ENCODE measurements around the gene PTGER2. TPM values are rescaled to one million over a fixed set of nuclear protein-coding genes. Genes with fewer than 3 reads are reported as not detected.

PTGER2 gene
- total and polyA plus RNA-seq, 9 donors, result 0.64 to 3.4 (median 1.3) TPM

- Histone ChIP-seq H3K36me3 (ENCODE audit: control insufficient read depth, insufficient read depth, low read length) (no peaks in the 10 kb centered on the region), H3K27me3 (ENCODE audit: control insufficient read depth, insufficient read depth, low read length) (no peaks in the 10 kb centered on the region), H3K9me3 (replicated peaks; ENCODE audit: control insufficient read depth, low read depth, low read length) (no peaks in the 10 kb centered on the region), H3K27ac (ENCODE audit: low read length) (no peak overlapping the region), H3K4me3 (ENCODE audit: low read length) (no peak overlapping the region), H3K4me1 (ENCODE audit: control insufficient read depth, insufficient read depth, low read length) (peaks cover 3% of the 10 kb centered on the region)
- DNase-seq, result no peak
- 54% methylated on average over 5 of the region's 8 CpGs for WGBS (ENCODE audit: insufficient coverage)
Observed at GRCh38 chr14:52333823-52334657, 19.9 kb downstream of the PTGER2 start.

DNA sequence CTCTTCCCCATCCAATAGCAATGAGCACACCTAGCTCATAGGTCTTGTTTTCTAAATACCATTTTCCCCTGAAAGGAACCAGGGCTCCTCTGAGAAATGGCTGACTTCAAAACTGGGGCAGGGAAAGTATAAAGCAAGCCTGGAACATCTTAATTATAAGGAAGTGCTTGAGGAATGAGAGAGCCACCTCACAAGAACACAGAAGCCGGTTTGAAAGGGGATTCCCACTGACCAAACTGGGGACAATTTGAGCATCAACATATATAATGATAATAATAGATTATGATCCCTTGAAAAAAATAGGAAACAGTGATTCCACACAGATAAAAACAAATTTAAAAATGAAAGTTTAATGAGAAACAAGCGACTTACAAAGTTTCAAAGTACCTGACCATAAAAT lies 22.1 kb downstream of the PTGER2 start:
- Histone ChIP-seq H3K27ac (ENCODE audit: low read length) (no peak overlapping the region), H3K9me3 (replicated peaks; ENCODE audit: control insufficient read depth, low read depth, low read length) (no peaks in the 10 kb centered on the region)
- WGBS (ENCODE audit: insufficient coverage), result no CpG with 5 or more reads among the region's 2 CpGs

GRCh38 chr14:52338051-52338681 lies 24.1 kb downstream of the PTGER2 start:
- Histone ChIP-seq H3K27me3 (ENCODE audit: control insufficient read depth, insufficient read depth, low read length) (no peaks in the 10 kb centered on the region), H3K36me3 (ENCODE audit: control insufficient read depth, insufficient read depth, low read length) (no peaks in the 10 kb centered on the region), H3K9me3 (replicated peaks; ENCODE audit: control insufficient read depth, low read depth, low read length) (no peaks in the 10 kb centered on the region), H3K4me3 (ENCODE audit: low read length) (no peak overlapping the region), H3K27ac (ENCODE audit: low read length) (no peak overlapping the region), H3K4me1 (ENCODE audit: control insufficient read depth, insufficient read depth, low read length) (peaks cover 6% of the 10 kb centered on the region)
- WGBS (ENCODE audit: insufficient coverage), result no CpG with 5 or more reads among the region's 1 CpG
- peak; percentile 52 for DNase-seq

More for the DNA sequence above, 22.1 kb downstream of the PTGER2 start:
- DNase-seq, result no peak
- H3K4me3 ChIP-seq (ENCODE audit: low read length), result no peak overlapping the region
- H3K27me3 ChIP-seq (ENCODE audit: control insufficient read depth, insufficient read depth, low read length), result no peaks in the 10 kb centered on the region
- no peaks in the 10 kb centered on the region for H3K36me3 ChIP-seq (ENCODE audit: control insufficient read depth, insufficient read depth, low read length)
- peaks cover 3% of the 10 kb centered on the region for H3K4me1 ChIP-seq (ENCODE audit: control insufficient read depth, insufficient read depth, low read length)

DNA sequence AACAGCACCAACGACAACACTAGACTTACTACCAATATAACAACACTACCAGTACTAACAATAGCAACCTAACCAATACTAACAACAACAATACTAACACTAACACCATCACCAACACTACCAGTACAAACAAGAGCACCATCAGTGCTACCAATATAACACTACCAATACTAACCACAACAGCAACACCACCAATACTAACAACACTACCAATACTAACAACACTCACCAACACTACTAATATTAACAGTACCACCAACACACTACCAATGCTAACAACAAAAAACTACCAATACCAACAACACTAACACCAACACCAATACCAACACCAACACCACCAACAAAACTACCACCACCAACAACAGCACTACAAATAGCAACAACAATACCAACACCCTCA lies 25.1 kb downstream of the PTGER2 start:
- no peaks in the 10 kb centered on the region for H3K27me3 ChIP-seq (ENCODE audit: control insufficient read depth, insufficient read depth, low read length)
- no peak overlapping the region for H3K27ac ChIP-seq (ENCODE audit: low read length)
- no peak for DNase-seq
- H3K36me3 ChIP-seq (ENCODE audit: control insufficient read depth, insufficient read depth, low read length), result no peaks in the 10 kb centered on the region
- H3K4me1 ChIP-seq (ENCODE audit: control insufficient read depth, insufficient read depth, low read length), result peaks cover 3% of the 10 kb centered on the region
- no peaks in the 10 kb centered on the region for H3K9me3 ChIP-seq (replicated peaks; ENCODE audit: control insufficient read depth, low read depth, low read length)
- no CpG with 5 or more reads among the region's 1 CpG for WGBS (ENCODE audit: insufficient coverage)
- H3K4me3 ChIP-seq (ENCODE audit: low read length), result no peak overlapping the region

DNA sequence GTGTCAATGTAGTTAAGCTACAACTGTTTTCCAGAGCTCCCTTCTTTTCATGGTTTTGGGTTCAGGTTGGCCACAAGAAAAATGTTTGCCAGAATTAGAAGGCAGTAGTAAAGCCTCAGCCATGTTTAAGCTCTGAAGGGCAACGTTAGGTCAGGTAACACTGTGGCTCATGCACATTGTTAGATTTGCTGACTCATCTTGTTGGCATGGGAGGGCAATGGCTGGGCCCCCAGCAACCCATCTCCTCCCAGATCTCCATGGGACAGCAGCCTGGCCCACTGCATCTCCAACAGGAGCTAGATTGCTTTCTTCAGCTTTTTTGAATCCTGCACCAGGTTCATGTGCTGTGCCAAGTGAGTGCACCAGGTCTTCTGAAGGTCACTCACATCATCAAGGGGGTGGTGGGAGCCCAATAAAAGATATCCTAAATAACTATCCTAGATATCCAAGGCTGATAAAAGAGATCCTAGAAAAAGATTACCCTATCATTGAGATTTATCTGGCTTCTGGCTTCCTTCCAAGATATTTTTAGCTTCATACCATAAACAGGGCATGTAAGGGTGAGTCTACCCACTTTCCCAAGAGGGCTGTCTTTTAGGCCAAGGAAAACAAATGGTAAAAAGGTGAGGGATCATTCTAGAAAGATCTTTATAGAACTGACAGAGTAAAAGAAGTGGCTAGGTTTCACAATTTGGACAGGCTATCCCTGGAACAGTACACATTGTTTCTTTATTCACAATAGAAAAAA lies 28.9 kb downstream of the PTGER2 start:
- Histone ChIP-seq H3K9me3 (replicated peaks; ENCODE audit: control insufficient read depth, low read depth, low read length) (no peaks in the 10 kb centered on the region), H3K4me3 (ENCODE audit: low read length) (no peak overlapping the region), H3K36me3 (ENCODE audit: control insufficient read depth, insufficient read depth, low read length) (no peaks in the 10 kb centered on the region), H3K27ac (ENCODE audit: low read length) (no peak overlapping the region), H3K27me3 (ENCODE audit: control insufficient read depth, insufficient read depth, low read length) (no peaks in the 10 kb centered on the region), H3K4me1 (ENCODE audit: control insufficient read depth, insufficient read depth, low read length) (peaks cover 3% of the 10 kb centered on the region)
- no peak for DNase-seq
- 62% methylated on average over 1 of the region's 1 CpG for WGBS (ENCODE audit: insufficient coverage)

GRCh38 chr14:52346778-52347177 lies 32.7 kb downstream of the PTGER2 start:
- Histone ChIP-seq H3K9me3 (replicated peaks; ENCODE audit: control insufficient read depth, low read depth, low read length) (peaks cover 6% of the 10 kb centered on the region), H3K27ac (ENCODE audit: low read length) (no peak overlapping the region), H3K4me3 (ENCODE audit: low read length) (no peak overlapping the region), H3K4me1 (ENCODE audit: control insufficient read depth, insufficient read depth, low read length) (peaks cover 16% of the 10 kb centered on the region), H3K36me3 (ENCODE audit: control insufficient read depth, insufficient read depth, low read length) (no peaks in the 10 kb centered on the region), H3K27me3 (ENCODE audit: control insufficient read depth, insufficient read depth, low read length) (no peaks in the 10 kb centered on the region)
- 40% methylated on average over 1 of the region's 4 CpGs for WGBS (ENCODE audit: insufficient coverage)
- no peak for DNase-seq

- 17% methylated on average over 1 of the region's 5 CpGs for WGBS (ENCODE audit: insufficient coverage)
- Histone ChIP-seq H3K36me3 (ENCODE audit: control insufficient read depth, insufficient read depth, low read length) (no peaks in the 10 kb centered on the region), H3K4me3 (ENCODE audit: low read length) (no peak overlapping the region), H3K4me1 (ENCODE audit: control insufficient read depth, insufficient read depth, low read length) (peaks cover 13% of the 10 kb centered on the region), H3K27ac (ENCODE audit: low read length) (peak overlapping the region; percentile 45), H3K27me3 (ENCODE audit: control insufficient read depth, insufficient read depth, low read length) (no peaks in the 10 kb centered on the region), H3K9me3 (replicated peaks; ENCODE audit: control insufficient read depth, low read depth, low read length) (peaks cover 6% of the 10 kb centered on the region)
- peak; percentile 53 for DNase-seq
Observed at GRCh38 chr14:52348279-52348678, 34.2 kb downstream of the PTGER2 start.

DNA sequence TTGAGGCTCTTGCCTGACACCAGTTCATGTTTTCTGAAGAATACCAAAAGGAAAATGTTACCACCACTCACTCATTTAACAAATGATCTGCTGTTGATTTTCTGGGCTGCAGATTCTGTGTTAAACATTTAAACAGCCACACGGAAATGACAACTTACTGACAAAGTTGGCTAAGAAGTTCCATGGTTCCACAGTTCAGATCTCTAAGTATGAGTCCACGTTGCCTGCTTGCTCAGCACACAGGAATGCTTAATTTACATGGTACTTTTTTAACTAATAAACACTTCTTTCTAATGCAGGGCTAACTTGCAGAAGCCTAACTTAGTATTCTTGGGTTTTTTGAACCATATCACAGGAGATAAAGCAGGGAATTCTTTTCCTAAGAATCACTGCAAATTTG lies 34.7 kb downstream of the PTGER2 start:
- WGBS (ENCODE audit: insufficient coverage), result no CpG with 5 or more reads among the region's 2 CpGs
- no peak overlapping the region for H3K4me3 ChIP-seq (ENCODE audit: low read length)
- H3K27ac ChIP-seq (ENCODE audit: low read length), result peak overlapping the region; percentile 62
- no peaks in the 10 kb centered on the region for H3K27me3 ChIP-seq (ENCODE audit: control insufficient read depth, insufficient read depth, low read length)
- DNase-seq, result peak; percentile 85
- H3K4me1 ChIP-seq (ENCODE audit: control insufficient read depth, insufficient read depth, low read length), result peaks cover 13% of the 10 kb centered on the region
- H3K9me3 ChIP-seq (replicated peaks; ENCODE audit: control insufficient read depth, low read depth, low read length), result peaks cover 6% of the 10 kb centered on the region
- H3K36me3 ChIP-seq (ENCODE audit: control insufficient read depth, insufficient read depth, low read length), result no peaks in the 10 kb centered on the region

- no CpG with 5 or more reads among the region's 2 CpGs for WGBS (ENCODE audit: insufficient coverage)
- peak overlapping the region; percentile 45 for H3K27ac ChIP-seq (ENCODE audit: low read length)
- no peak overlapping the region for H3K4me3 ChIP-seq (ENCODE audit: low read length)
- H3K9me3 ChIP-seq (replicated peaks; ENCODE audit: control insufficient read depth, low read depth, low read length), result peaks cover 6% of the 10 kb centered on the region
- no peak for DNase-seq
- H3K27me3 ChIP-seq (ENCODE audit: control insufficient read depth, insufficient read depth, low read length), result no peaks in the 10 kb centered on the region
- no peaks in the 10 kb centered on the region for H3K36me3 ChIP-seq (ENCODE audit: control insufficient read depth, insufficient read depth, low read length)
- H3K4me1 ChIP-seq (ENCODE audit: control insufficient read depth, insufficient read depth, low read length), result peaks cover 13% of the 10 kb centered on the region
Observed at GRCh38 chr14:52349731-52350130, 35.6 kb downstream of the PTGER2 start.

DNA sequence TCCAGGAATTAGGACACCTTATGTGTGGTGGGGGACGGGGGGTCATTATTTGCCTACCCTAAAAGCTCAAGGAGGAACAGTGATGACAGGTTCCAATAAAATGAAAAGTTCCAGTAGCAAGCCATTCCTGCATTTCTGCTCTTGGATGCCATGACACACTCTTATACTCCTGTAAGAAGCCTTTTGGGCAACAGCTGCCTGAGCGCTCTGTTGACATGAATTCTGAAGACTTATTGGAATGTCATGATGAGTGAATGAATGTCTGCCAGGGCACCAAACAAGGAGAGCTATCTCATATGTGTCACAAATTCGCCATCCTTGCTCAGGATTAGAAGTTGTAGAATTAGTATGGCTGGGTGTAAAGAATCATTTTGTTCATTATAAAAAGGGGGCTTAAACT lies 36.3 kb downstream of the PTGER2 start:
- Histone ChIP-seq H3K4me3 (ENCODE audit: low read length) (no peak overlapping the region), H3K4me1 (ENCODE audit: control insufficient read depth, insufficient read depth, low read length) (peaks cover 17% of the 10 kb centered on the region), H3K27me3 (ENCODE audit: control insufficient read depth, insufficient read depth, low read length) (no peaks in the 10 kb centered on the region), H3K27ac (ENCODE audit: low read length) (peak overlapping the region; percentile 45), H3K36me3 (ENCODE audit: control insufficient read depth, insufficient read depth, low read length) (no peaks in the 10 kb centered on the region), H3K9me3 (replicated peaks; ENCODE audit: control insufficient read depth, low read depth, low read length) (peaks cover 6% of the 10 kb centered on the region)
- no peak for DNase-seq
- 57% methylated on average over 1 of the region's 3 CpGs for WGBS (ENCODE audit: insufficient coverage)

Measured in muscle of leg (tissue), 11 donors.